HUES48 (cell line): Measurements from ENCODE around the gene SEC14L1.

Experiments
- H3K27ac ChIP-seq: one replicate; pipeline ENCODE4 v1.7.0; 2013; ENCODE audit warnings: low read depth, low read length, inconsistent platforms
- H3K27me3 ChIP-seq: 2 replicates; pipeline ENCODE4 v1.6.1; 2013; ENCODE audit warnings: mild to moderate bottlenecking, low read length; ENCODE audit not compliant: control insufficient read depth, insufficient read depth
- H3K36me3 ChIP-seq: 2 replicates; pipeline ENCODE4 v1.6.1; 2013; ENCODE audit warnings: low read length; ENCODE audit not compliant: control insufficient read depth, insufficient read depth
- H3K4me1 ChIP-seq: 2 replicates; pipeline ENCODE4 v1.6.1; 2013; ENCODE audit warnings: mild to moderate bottlenecking, low read length; ENCODE audit not compliant: control insufficient read depth, insufficient read depth
- H3K4me3 ChIP-seq: 2 replicates; pipeline ENCODE4 v1.5.1; 2013; ENCODE audit warnings: mild to moderate bottlenecking, low read depth, low read length
- H3K9ac ChIP-seq: 2 replicates; pipeline ENCODE4 v1.6.1; 2013; ENCODE audit warnings: mild to moderate bottlenecking, low read depth, low read length, moderate library complexity
- H3K9me3 ChIP-seq: 2 replicates; pipeline ENCODE4 v1.6.1; 2013; ENCODE audit warnings: low read length; ENCODE audit not compliant: control insufficient read depth, insufficient read depth

Gene SEC14L1

GRCh38 chr17:77184474-77184873 lies 43.7 kb downstream of the SEC14L1 start:
- Histone ChIP-seq H3K9ac (no peak overlapping the region), H3K27me3 (no peaks in the 10 kb centered on the region), H3K27ac (no peak overlapping the region), H3K9me3 (no peaks in the 10 kb centered on the region), H3K4me1 (0 out of 2 replicates have a peak, but pooled peaks cover 3% of the 10 kb centered on the region), H3K4me3 (no peak overlapping the region), H3K36me3 (no peaks in the 10 kb centered on the region)

GRCh38 chr17:77185137-77185536 lies 44.4 kb downstream of the SEC14L1 start:
- no peaks in the 10 kb centered on the region for H3K9me3 ChIP-seq
- H3K27me3 ChIP-seq = no peaks in the 10 kb centered on the region
- no peaks in the 10 kb centered on the region for H3K36me3 ChIP-seq
- H3K9ac ChIP-seq = no peak overlapping the region
- H3K4me1 ChIP-seq = 0 out of 2 replicates have a peak, but pooled peaks cover 3% of the 10 kb centered on the region
- no peak overlapping the region for H3K4me3 ChIP-seq
- no peak overlapping the region for H3K27ac ChIP-seq

- H3K27ac ChIP-seq = no peak overlapping the region
- 0 out of 2 replicates have a peak, but pooled peaks cover 3% of the 10 kb centered on the region for H3K4me1 ChIP-seq
- no peaks in the 10 kb centered on the region for H3K9me3 ChIP-seq
- no peaks in the 10 kb centered on the region for H3K27me3 ChIP-seq
- H3K9ac ChIP-seq = no peak overlapping the region
- peaks cover 2% of the 10 kb centered on the region; the same call in 1 of the 2 replicates for H3K36me3 ChIP-seq
- H3K4me3 ChIP-seq = no peak overlapping the region
Measured at GRCh38 chr17:77186141-77186604, 45.4 kb downstream of the SEC14L1 start.

- no peaks in the 10 kb centered on the region for H3K4me1 ChIP-seq
- no peaks in the 10 kb centered on the region for H3K9me3 ChIP-seq
- no peaks in the 10 kb centered on the region for H3K27me3 ChIP-seq
- H3K27ac ChIP-seq = no peak overlapping the region
- no peak overlapping the region for H3K4me3 ChIP-seq
- no peak overlapping the region for H3K9ac ChIP-seq
- H3K36me3 ChIP-seq = peaks cover 15% of the 10 kb centered on the region
Measured at GRCh38 chr17:77188084-77189066, 47.6 kb downstream of the SEC14L1 start.

GRCh38 chr17:77189148-77189547 lies 48.4 kb downstream of the SEC14L1 start:
- Histone ChIP-seq H3K9me3 (no peaks in the 10 kb centered on the region), H3K9ac (no peak overlapping the region), H3K4me3 (no peak overlapping the region), H3K36me3 (peaks cover 21% of the 10 kb centered on the region), H3K27me3 (no peaks in the 10 kb centered on the region), H3K4me1 (no peaks in the 10 kb centered on the region), H3K27ac (no peak overlapping the region)

- H3K9ac ChIP-seq = no peak overlapping the region
- H3K9me3 ChIP-seq = no peaks in the 10 kb centered on the region
- no peak overlapping the region for H3K4me3 ChIP-seq
- H3K27me3 ChIP-seq = no peaks in the 10 kb centered on the region
- no peak overlapping the region for H3K27ac ChIP-seq
- peaks cover 33% of the 10 kb centered on the region for H3K36me3 ChIP-seq
- no peaks in the 10 kb centered on the region for H3K4me1 ChIP-seq
Measured at GRCh38 chr17:77190576-77190975, 49.8 kb downstream of the SEC14L1 start.

- Histone ChIP-seq H3K4me3 (no peak overlapping the region), H3K4me1 (no peaks in the 10 kb centered on the region), H3K9me3 (no peaks in the 10 kb centered on the region), H3K27me3 (no peaks in the 10 kb centered on the region), H3K36me3 (peaks cover 39% of the 10 kb centered on the region), H3K9ac (no peak overlapping the region), H3K27ac (no peak overlapping the region)
Measured at GRCh38 chr17:77191244-77191643, 50.5 kb downstream of the SEC14L1 start.

GRCh38 chr17:77193653-77194052 lies 52.9 kb downstream of the SEC14L1 start:
- Histone ChIP-seq H3K36me3 (peaks cover 59% of the 10 kb centered on the region), H3K9ac (no peak overlapping the region), H3K4me1 (no peaks in the 10 kb centered on the region), H3K27me3 (no peaks in the 10 kb centered on the region), H3K4me3 (no peak overlapping the region), H3K9me3 (no peaks in the 10 kb centered on the region), H3K27ac (no peak overlapping the region)

- H3K9ac ChIP-seq = no peak overlapping the region
- H3K4me1 ChIP-seq = no peaks in the 10 kb centered on the region
- no peak overlapping the region for H3K27ac ChIP-seq
- peaks cover 61% of the 10 kb centered on the region for H3K36me3 ChIP-seq
- no peak overlapping the region for H3K4me3 ChIP-seq
- no peaks in the 10 kb centered on the region for H3K9me3 ChIP-seq
- no peaks in the 10 kb centered on the region for H3K27me3 ChIP-seq
Measured at GRCh38 chr17:77194179-77194578, 53.4 kb downstream of the SEC14L1 start.

GRCh38 chr17:77196251-77196650 lies 55.5 kb downstream of the SEC14L1 start:
- no peaks in the 10 kb centered on the region for H3K9me3 ChIP-seq
- H3K4me3 ChIP-seq = no peak overlapping the region
- no peaks in the 10 kb centered on the region for H3K27me3 ChIP-seq
- H3K4me1 ChIP-seq = no peaks in the 10 kb centered on the region
- H3K27ac ChIP-seq = no peak overlapping the region
- H3K9ac ChIP-seq = no peak overlapping the region
- peaks cover 79% of the 10 kb centered on the region for H3K36me3 ChIP-seq

- H3K27me3 ChIP-seq = no peaks in the 10 kb centered on the region
- no peaks in the 10 kb centered on the region for H3K9me3 ChIP-seq
- H3K36me3 ChIP-seq = peaks cover 78% of the 10 kb centered on the region
Measured at GRCh38 chr17:77197115-77197514, 56.3 kb downstream of the SEC14L1 start.

More at GRCh38 chr17:77197115-77197514, 56.3 kb downstream of the SEC14L1 start:
- no peak overlapping the region for H3K27ac ChIP-seq
- no peak overlapping the region for H3K9ac ChIP-seq
- no peak overlapping the region for H3K4me3 ChIP-seq
- H3K4me1 ChIP-seq = no peaks in the 10 kb centered on the region
